CD4-positive, alpha-beta T cell treated with Interleukin-6 for 4 hours (primary cell): ENCODE measurements around the gene GNAT1.
"Not testable (repeated sequence)": the region's sequence is repeated elsewhere in the genome, so short reads cannot be mapped to it uniquely, and the experiment has no call there.

ENCODE experiments used
- DNase-seq: peaks from one replicate; pipeline ENCODE4 v3.0.0-alpha.2; 2020; ENCODE audit warnings: mixed read lengths

GNAT1 gene

DNA sequence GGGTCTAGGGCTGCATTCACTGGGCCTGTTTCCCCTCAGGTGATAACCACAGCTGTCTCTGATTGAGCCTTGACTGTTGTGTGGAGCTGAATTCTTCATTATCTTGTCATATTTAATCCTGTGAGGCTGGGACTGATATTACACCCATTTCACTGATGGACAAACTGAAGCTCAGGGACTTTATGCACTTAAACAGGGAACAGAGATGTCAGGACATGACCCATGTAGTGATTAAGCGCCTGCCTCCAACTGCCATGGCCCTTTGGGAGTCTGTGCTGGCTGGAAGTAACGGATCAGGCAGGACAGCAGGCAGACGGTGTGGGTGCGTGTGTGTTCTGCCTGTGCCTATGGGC, 52.1 kb downstream of the GNAT1 start:
- DNase-seq, result no peak

DNA sequence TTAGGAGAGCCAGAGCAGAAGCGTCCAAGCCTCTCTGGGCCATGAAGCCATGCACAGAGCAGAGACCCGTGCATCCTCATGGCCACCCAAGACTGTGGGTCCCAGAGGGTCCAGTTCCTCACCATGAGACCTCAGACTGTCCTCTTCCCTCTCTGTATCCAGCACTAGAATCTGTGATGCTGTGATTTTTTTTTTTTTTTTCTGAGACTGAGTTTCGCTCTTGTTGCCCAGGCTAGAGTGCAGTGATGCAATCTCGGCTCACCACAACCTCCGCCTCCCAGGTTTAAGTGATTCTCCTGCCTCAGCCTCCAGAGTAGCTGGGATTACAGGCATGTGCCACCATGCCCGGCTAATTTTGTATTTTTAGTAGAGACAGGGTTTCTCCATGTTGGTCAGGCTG, 53.4 kb downstream of the GNAT1 start:
- DNase-seq, result not testable (repeated sequence)

DNA sequence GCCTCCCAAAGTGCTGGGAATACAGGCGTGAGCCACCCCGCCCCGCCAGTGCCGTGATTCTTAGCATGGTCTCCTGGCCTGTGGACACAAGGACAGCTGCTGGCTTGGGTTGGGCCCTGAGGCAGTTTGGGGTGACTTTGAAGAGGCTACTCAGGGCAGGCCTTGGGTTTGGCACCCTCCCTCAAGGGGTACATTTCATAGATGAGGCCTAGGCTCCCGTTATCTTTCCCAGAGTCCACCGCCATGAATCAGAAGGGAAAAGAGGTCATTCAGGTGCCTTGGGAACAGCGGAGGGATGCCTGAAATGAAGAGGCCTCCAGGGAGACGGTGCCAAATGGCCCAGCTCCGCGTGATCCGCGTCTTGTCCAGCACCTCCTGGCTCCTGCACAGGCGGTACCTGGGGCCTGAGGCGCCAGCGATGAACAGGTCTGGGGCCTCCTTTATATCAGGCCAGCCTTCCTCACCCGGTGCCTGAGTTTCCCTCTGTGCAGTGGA, 53.9 kb downstream of the GNAT1 start:
- no peak for DNase-seq

DNA sequence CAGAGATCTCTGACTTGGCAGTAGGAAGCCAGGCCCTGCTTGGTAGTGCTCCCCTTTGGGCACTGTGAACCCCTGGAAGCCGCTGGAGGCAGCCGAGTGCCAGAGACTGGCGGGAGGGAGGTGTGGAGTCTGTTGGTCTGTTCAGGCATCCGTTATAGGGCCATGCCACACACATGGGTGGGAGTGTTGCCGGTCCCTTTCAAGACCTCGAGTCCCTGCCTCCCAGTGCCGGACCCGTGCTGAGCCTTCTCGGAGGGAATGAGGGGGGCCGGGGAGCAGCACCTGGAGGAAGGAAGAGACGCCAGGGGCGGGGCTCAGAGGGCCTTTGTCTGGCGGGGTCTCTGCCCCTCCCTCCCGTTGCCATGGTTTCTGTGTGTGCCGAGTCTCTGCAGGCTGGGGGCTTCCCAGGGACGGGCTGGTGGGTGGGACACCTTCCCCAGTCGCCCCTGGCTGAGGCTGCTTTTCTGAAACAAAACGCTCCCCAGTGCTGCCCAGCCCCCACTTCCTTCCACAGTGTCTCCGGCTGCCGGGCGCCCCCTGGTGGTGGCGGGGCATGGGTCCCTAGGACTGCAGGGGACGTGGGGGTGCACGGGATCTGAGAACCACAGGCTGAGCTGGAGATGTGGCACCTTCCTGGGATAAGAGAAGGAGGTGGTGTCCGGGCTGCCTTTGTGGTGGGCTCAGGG, 54.6 kb downstream of the GNAT1 start:
- peak; percentile 97 for DNase-seq

DNA sequence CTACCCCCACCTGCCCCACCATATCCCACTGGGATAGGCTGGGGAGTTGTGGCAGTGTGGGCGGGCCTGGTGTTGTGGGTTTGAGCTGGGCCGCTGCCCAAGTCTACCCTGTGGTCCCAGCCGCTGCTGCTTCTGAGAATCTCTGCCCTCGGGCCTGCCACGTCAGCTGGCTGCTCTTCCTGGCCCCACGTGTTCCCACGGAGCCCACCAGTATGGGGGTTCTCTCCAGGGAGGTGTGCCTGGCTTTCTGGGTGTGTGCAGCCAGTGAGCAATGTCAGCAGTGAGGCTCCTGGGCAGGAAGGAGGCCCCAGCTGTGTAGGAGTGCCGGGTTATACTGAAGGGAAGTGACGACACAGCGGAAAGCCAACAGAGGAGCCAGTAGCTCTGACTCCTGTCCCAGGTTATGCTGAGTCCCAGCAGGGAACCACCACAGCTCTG, 55.1 kb downstream of the GNAT1 start:
- peak; percentile 83 for DNase-seq
